ELR (cell line): ENCODE measurements around the gene RARG.
"Not testable (repeated sequence)": the region's sequence is repeated elsewhere in the genome, so short reads cannot be mapped to it uniquely, and the experiment has no call there.

ENCODE experiments used
- DNase-seq: peaks from one replicate; pipeline ENCODE4 v3.0.0-alpha.2; 2015; ENCODE audit warnings: low read depth

The RARG gene

DNA sequence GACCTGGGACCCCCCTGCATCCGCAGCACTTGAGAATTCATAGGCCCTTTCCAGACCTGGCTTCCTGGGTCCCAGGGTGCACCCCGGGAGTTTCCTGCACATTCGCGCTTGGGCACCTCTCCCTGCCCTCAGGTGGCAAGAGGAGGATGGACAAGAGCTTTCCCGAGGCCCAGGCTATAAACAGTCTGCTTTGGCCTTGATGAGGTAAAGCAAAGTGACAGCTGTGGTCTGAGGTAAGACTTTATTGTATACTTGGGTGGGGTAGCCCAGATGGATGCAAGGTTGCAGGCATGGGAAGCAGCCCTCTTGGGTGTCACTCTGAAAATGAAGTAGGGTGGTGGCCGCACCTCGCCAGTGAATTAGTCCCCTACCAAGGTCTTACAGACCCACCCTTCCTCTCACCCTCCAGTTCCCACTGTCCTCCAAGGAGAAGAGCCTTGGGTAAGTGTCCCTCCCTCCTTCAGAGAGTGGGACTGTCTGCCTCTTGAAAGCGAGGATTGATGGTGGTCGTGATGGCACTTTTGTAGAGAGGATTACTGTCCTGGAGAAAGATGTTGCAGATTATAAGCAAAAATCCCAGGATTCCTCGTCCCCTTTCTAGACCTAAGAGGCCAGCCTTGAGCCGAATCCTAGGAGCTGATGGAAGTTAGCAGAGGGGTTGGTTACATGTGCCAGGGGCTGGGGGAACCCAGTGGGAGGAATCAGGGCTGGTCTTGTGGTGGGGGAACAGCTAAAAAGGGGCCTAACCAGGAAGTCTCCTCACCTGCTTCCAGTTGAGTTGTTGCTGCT, 40.7 kb downstream of the RARG start:
- no peak for DNase-seq

DNA sequence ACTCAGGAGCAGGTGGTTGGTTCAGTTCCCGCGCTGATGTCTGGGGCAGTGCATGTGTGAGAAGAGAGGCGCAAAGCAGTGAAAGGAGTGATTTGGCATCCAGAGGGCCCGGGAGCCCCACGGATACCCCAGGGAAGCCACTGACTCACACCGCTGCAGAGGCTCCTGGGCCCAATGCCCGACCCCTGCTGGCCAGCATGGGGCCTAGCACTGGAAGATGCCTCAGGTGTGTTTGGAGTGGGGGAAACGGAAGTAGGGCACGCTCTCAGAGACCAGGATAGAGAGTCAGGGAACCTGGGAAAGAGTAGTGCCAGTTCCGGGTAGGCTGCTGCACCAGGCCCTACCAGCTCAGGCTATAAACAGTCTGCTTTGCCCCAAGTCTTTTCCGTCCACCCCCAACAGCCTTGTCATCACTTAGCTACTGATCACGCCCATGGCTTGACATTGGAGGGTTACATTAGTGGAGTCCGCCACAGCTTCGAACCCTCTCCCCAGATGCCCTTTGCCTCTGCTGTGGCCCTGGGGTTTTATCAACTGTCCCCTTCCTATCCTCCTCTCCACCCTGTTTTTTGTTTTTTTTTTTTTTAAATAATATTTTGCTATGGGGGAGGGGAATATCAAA, 41.8 kb downstream of the RARG start:
- peak; percentile 74 for DNase-seq

DNA sequence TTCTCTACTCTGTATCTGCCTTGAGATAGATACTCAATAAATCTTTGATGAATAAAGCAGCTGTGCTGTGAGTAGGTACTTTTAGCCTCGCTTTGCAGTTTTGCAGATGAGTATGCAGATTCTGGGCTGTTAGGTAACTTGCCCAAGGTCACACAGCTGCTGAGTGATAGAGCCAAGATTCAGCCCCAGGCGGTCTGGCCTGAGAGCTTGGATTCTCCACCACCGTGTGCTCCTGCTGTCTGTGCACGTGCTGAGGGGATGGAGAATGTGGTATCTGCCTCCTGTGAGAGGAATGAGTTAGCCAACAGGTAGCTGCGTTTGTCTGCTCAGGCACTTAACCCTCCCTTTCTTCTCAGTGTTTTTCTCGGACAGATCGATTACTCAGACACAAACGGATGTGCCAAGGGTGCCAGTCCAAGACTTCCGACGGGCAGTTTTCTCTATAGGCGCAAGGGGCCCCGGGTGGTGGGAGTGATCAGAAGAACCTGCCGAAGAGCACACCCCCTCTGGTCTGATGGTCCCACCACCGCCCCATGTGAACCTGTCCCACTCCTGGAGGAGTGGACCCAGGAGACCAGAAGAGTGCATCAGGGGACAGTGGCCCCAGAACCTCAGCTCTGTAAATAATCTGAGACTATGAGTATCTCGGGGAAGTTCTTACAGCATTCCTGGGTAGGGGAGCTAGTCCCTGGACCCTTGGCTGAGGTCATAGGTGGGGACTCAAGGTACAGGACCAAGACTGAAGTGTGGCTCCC, 44.7 kb downstream of the RARG start:
- no peak for DNase-seq

DNA sequence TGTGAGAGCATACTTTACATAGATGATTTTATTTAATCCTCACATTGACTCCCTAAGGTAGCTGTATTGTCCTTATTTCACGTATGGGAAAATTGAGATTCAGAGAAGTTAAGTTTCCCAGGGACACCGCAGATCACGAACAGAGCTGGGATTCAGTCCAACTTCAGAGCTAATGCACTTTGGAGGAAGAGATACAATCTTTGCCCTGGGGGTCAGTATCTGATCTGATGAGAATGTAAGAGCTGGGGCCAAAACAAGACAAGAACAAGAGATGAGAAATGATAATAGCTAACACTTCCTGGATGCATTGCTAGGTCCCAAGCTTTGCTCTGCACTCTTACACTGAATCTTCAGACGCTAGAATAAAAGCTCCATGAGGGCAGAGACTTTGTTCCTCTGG, 45.3 kb downstream of the RARG start:
- DNase-seq, result no peak

DNA sequence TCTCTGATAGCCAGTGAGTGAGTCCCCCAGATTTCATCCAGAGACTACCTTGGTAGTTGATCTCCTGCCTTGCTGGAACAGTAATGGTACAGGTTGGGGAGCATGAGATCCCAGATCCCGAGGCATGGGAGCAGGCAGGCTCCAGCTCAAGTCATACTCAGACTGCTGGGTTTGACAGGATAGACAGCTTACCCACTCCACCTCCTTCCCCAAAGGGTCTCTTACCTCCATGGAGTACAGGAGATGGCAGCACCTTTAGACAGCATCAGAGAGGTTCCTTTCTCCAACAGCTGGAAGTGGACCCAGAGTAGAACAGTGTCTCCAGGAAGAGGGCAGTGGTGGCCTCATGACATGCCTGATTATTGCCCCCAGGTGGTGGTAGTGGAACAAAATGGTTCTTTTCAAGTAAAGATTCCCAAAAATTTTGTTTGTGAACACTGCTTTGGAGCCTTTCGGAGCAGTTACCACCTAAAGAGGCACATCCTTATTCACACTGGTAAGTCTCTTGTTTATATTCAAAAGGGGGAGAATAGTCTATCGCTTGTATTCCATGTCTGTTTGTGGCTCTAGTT, 46.3 kb downstream of the RARG start:
- no peak for DNase-seq

DNA sequence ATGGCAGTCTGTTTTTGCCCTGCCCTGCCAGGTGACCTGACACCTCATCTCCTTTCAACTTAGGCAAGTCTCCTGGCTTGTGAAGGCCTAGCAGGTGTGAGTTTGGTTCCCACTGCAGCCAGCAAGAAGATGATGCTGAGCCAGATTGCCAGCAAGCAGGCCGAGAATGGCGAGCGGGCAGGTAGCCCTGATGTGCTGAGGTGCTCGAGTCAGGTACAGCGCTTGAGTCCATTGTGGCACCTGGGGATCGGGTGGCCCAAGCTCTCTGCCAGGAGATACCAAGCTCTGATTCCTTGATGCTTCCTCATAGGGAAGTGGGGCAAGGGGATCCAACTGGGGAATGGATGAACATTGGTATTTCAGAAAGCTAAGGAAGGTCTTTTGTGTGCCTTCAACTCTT, 47.2 kb downstream of the RARG start:
- DNase-seq, result no peak

DNA sequence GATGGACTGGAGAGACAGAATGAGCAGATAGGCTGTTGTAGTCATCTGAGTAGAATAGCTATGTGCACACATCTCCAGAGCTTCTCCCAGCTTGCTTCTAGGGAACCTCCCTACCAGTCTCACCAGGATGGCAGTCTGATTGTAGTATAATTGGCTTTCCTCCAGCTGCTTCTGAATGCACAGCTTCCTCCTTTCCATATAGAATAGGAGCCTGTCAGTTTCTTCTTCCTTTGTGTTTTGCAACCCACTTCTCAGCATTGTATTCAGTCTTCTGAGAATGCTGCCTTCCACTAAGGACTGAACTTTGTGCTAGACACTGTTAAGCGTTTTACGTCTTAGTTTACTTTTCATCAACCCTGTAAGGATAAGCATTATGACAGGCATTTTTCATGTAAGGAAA, 49.1 kb downstream of the RARG start:
- no peak for DNase-seq

DNA sequence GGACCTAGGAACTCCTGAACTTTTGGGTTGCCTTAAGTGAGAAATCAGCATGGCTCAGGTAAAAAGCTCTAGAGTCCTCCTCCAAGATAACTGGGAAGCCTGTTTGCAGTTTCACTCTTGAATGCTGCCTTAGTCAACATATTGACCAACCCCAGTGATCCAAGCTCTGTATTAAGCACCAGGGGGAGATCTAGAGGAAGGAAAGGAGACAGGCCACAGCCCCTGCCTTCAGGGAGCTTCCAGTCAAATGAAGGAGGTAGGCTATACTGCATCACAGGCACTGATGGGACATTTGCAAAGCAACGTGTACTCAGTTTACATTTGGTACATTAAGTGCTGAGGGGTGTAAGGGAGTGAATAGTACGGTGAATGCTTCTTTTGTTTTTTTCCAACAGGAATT, 50.1 kb downstream of the RARG start:
- DNase-seq, result no peak

DNA sequence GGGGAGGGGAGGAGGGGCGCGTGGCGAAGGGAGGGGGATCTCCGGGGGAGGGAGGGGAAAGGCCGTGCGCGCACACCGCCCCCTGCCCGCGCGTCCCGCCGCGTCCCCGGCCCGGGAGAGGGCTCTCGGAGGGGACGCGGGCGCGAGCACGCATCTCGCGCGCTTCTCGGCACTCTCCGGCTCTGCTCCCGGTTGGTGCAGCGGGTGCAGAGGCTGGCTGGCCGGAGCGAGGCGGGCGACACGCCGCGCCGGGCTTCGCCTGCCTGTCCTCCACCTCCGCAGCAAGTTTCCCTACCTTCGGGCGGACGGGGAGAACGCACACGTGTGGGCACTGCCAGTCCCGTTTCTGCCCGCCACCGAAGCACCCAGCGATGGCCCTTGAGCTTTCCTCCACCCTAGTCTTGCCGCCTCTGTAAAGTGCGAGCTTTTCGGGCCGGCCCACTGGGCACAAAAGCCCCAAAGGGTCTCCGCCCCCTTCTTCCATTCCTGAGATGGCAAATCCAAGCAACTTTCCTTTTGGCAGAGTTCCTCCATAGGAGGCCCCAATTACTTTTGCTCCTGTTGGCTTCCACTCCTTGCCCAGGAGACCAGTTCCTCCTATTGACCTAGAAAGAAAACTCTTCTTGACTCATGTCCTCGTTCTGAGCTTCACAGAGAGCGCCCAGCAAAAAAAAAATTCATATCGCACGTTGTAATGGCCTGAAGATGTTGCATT, 50.9 kb downstream of the RARG start:
- peak; percentile 81 for DNase-seq

DNA sequence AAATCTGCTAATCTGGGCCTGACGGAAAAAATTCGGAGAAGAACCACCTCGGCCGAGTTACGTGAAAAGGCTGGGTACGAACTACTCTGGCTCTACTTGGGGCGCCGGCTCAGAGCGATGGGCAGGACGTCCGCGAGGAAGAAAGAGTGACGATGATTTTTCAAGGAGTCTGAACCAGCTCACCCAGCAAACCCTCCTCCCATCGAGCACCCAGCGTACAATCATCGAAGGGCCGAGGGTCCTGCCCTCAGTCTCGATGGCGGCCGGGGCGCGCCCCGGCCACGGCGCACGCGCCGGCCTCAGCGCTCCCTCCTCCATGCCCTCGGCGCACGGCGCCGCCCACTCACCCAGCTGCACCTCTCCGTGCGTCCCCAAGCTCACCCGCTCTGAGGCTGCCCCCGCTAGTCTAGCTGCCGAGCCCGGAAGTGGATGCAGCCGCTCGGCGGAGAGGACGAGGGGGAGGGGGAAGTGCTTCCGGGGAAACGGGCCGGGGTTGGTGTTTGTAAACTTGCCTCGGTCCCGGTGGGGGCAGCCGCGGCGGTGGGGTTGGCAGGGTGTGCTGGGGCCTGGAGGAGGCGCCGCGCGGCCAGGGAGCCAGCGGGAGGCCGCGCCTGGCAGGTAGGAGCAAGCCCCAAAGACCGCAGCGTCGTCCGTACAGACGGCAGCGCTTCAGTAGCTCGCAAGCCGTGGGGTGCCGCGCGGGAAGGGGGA, 51.6 kb downstream of the RARG start, which contains the start of the genes CSAD and ZNF740:
TSS of gene CSAD (minus strand) at position 706 of the 711 bp plus-strand sequence. CDS start 7,455 bp downstream, outside the sequence.
TSS of gene ZNF740 (plus strand) at position 503 of the 711 bp plus-strand sequence. CDS start 1,262 bp downstream, outside the sequence.
- DNase-seq, result peak; percentile 99

DNA sequence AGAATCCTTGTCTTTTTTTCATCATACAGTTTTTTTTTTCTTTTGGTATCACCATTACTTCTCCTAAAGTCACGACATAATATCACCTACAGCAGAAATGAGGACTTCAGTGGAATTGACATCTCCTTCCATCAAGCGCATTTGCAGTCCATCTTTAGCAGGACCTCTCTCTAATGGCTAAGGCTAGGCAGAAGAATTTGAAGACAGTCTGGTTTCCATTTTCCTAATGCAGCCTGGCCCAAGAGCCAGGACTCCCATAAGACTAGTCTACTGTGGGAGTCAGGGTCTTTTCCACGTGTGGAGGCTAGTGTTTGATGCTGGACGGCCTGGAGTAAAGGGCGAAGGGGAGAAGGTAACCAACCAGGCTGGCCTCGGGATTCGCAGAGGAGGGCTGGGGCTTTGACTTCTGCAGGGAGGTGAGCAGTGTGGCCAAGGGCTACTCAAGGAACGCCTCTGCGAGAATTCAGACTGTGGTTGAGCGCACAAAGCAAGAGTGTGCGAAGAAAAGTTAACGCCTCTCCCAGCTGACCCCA, 52.3 kb downstream of the RARG start:
- DNase-seq, result no peak

DNA sequence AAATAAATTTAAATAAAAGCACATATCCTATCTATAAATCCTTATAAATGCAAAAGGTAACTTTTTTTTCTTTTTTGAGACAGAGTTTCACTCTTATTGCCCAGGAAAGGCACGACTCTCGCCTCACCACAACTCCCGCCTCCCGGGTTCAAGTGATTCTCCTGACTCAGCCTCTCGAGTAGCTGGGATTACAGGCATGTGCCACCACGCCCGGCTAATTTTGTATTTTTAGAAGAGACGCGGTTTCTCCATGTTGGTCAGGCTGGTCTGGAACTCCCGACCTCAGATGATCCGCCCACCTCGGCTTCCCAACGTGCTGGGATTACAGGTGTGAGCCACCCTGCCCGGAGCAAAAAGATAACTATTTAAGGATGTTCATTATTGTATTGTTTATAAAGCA, 53.2 kb downstream of the RARG start:
- DNase-seq, result not testable (repeated sequence)

DNA sequence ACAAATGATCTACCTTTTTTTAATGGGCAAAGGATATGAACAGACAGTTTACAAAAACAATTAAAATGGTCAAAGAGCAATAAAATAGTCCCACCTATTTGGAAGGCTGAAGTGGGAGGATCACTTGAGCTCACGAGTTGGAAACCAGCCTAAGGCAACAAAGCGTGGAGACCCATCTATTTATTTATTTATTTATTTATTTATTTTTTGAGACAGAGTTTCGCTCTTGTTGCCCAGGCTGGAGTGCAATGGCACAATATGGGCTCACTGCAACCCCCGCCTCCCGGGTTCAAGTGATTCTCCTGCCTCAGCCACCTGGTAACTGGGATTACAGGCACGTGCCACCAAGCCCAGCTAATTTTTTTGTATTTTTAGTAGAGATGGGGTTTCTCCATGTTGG, 54.6 kb downstream of the RARG start:
- not testable (repeated sequence) for DNase-seq

DNA sequence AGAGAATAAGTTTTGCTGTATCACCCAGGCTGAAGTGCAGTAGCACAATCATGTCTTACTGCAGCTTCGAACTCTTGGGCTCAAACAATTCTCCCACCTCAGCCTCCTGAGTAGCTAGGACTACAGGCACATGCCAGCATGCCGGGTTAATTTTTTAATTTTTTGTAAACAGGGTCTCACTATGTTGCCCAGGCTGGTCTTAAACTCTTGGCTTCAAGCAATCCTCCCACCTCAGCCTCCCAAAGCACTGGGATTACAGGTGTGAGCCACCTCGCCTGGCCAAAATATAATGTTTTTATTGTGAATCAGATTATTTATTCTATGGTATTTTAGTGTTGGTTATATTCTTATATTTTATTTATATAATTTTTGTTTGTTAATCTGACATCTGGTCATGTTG, 55.3 kb downstream of the RARG start:
- DNase-seq, result no peak

DNA sequence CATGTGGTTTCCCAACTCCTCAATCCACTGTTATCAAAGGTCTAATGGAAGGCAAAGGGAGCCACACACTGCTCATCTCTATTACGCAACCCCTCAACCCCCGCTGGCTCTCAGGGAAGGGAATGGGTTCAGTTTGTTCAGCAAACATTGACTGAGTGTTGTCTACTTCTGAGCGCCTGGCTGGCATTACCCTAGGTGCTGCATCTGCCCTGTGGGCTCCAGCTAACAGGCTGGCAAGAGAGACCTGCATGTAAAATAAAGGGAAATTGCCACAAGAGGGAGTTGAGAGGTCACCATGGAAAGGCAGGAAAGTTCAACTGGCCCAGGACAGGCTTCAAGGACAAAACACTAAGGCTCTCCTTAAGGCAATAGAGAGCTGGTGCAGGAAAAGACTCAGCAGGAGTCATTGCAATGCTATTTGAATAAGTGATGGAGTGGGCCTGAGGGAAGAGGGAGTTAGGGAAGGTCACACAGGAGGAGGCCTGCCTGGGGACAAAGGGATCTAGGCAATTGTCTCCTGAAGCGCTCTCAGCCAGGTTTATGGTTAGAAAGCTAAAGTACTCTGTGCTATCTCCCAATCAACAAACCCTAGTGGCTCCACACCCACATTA, 57.0 kb downstream of the RARG start:
- DNase-seq, result peak; percentile 80

DNA sequence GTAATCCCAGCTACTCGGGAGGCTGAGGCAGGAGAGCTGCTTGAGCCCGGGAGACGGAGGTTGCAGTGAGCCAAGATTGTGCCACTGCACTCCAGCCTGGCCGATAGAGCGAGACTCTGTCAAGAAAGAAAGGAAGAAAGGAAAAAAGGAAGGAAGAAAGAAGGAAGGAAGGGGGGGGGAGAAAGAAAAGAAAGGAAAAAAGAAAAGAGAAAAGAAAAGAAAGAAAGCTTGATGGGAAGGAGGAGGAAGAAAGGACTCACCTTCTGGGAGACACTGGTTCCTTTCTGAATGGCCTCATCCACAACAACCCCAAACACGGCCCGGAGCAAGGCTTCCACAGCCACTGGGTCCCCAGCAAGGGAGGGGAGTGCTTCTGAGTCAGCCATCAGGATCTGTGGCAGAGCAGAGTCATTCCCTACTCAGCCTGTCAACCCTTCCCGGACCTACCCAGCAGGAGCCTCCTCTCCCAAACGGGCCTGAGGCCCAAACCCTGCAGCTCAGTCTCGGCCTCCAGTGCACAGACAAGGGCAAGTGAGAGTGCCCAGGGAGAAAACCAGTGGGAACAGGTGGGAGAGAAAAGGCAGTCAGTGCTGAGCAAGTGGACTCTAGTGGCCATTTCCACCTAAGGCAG, 58.8 kb downstream of the RARG start:
- peak; percentile 82 for DNase-seq

DNA sequence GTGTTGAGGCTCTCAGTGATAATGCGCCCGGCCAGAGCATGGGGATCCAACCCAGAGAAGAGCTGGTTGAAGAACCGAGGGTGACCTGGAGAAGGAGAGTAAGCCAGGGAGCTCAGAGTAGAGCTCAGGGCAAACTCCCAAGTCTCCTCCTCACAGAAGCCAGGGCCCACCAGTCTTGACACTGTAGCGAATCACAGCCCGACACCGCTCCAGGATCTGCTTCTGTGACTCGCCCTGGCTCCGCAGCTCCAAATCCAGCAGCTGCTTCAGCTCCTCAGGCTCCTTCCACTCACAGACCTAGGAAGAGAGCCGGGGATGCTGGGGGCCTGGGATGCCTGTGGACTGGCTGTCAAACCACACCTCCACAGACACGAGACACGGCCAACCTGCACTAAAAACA, 59.7 kb downstream of the RARG start:
- DNase-seq, result peak; percentile 73

DNA sequence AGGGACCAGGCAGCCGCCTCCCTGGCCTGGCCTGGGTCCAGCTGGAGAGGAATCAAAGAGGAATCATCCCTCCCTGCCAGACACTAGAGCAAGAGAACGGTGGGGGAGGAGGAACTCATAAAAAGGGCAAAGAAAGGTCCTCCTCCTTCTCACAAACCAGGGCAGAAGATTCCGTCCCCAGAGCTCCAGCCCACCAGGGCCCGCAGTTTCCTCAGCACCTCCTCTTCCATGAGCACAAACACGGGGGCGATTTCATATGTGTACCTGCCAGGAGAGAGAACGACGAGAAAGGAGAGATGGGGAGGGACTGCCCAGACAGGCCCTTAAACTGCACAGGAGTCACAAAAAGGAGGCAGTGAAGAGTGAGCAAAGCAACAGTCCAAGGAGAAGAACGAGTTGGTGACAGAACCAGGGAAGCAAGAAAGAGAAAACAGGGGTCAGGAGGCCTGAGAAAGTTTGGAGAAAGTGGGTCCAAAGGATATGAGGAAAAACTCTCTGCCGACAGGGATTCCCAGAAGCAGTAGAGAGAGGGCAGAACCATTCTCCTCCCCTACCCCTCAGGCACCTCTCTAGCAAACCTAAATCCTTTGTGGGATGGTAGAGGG, 60.2 kb downstream of the RARG start:
- no peak for DNase-seq
